ENCODE measurements around the gene AKR1E2.

AKR1E2 gene

DNA sequence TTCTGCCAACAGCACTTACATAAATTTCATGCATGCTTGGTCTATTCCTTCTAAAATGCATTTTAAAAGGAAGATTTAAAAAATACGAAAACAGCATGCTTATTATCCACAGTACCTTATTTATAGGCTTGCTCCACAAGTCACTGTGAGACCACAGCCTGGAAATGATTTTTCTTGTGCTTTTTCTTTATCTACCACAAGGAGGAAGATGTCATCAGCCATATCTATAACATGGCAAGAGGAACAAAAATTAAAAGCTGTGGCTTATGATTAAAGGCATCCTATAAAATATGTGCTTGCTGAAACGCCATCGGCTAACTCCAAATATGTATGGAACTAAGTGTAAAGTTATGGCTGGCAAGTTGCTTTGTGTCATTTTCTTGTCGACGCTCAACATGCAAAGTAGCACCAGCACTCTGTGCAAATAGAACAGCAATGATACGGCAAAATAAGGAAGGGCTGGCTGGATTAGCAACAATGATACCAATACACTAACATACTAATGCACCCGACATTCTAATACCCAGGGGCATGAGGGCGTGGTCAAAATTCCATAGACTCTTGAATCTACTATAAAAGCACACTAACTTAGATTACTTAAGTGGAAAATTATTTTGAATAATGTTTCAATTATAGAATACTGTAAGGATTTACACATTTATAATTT is 41.2 kb upstream of the AKR1E2 start:
- no peak for DNase-seq (ENCODE audit: low spot score)
- Histone ChIP-seq H3K27ac (no peak overlapping the region), H3K4me3 (no peak overlapping the region)
- TF ChIP-seq, protein P1, sequence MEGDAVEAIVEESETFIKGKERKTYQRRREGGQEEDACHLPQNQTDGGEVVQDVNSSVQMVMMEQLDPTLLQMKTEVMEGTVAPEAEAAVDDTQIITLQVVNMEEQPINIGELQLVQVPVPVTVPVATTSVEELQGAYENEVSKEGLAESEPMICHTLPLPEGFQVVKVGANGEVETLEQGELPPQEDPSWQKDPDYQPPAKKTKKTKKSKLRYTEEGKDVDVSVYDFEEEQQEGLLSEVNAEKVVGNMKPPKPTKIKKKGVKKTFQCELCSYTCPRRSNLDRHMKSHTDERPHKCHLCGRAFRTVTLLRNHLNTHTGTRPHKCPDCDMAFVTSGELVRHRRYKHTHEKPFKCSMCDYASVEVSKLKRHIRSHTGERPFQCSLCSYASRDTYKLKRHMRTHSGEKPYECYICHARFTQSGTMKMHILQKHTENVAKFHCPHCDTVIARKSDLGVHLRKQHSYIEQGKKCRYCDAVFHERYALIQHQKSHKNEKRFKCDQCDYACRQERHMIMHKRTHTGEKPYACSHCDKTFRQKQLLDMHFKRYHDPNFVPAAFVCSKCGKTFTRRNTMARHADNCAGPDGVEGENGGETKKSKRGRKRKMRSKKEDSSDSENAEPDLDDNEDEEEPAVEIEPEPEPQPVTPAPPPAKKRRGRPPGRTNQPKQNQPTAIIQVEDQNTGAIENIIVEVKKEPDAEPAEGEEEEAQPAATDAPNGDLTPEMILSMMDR (IDR thresholded peaks at IDR 0.05): no peak

DNA sequence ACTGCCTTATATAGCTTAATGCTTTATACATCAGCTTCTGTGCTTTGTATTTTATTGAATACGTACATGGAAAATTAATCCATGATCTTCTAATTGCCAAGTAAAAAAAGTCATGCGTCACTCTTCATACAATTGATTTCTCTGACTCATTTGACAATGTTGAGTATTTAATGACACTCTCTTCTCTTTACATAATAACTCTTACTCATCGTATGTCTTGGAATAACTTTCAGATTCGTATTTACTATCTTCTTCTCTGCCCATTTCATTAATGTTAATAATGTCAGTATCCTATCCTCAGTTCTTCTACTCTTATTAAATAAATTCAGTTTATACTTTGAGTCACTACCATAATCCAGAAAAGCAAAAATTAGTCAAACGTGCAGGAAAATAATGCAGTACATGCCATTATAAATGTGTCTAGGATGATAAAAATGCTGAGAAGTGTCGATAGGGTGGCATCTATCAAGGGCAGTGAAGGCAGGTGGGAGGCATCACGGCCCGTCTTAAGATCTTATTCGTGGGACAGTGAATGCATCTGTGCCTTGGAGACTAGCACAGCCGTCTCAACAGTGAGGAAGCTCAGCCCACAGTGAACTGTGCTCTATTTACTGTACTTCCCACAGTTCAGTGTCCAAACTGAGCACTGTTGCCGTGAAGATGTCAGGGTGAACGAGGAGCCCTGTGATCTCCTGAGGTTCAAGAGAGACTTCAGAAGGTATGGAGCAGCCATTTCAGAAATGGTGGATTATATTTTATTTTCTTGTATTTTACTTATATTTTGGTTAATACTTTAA is 39.8 kb upstream of the AKR1E2 start:
- TF ChIP-seq, protein P1 (IDR thresholded peaks at IDR 0.05): no peak
- no peak for DNase-seq (ENCODE audit: low spot score)
- Histone ChIP-seq H3K27ac (no peak overlapping the region), H3K4me3 (no peak overlapping the region)

DNA sequence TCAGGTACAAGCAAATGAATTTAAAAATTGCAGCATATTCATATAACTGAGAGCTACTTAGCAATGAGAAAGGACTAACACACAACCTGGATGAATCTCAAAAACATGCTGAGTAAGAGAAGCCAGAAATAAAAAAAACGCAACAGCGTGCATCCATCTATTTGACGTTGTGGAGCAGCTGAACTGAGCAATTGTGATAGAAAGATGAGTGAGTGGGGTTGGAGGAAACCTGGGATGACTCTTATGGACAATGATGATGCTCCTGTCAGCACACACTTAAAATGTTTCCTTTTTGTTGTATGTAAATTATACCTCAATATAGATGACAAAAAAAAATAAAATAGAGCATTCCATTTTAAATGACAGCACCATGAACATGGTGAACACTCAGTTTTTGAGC is 36.0 kb upstream of the AKR1E2 start:
- Histone ChIP-seq H3K4me3 (no peak overlapping the region), H3K27ac (no peak overlapping the region)
- DNase-seq (ENCODE audit: low spot score): no peak
- TF ChIP-seq, protein P1 (IDR thresholded peaks at IDR 0.05): no peak

DNA sequence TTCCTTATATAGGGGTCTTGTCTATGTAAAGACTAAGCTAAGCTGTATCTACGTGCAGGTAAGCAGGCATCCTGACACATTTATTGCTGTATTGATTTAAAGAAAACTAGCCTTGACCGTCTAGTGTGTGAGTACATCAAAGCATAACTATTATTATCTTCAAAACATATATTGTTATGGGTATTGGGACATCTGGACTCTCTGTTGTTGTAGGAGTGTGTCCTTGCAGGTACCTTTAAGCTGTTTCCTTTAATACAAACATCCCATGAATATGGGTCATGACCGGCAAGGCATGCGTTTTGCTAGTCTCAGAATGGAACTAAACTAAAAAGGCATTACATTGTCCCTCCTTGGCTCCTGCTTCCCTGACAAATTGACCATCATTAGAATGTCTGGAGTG is 35.1 kb upstream of the AKR1E2 start:
- H3K4me3 ChIP-seq: no peak overlapping the region
- no peak for DNase-seq (ENCODE audit: low spot score)
- TF ChIP-seq, protein P1 (IDR thresholded peaks at IDR 0.05): no peak
- no peak overlapping the region for H3K27ac ChIP-seq

DNA sequence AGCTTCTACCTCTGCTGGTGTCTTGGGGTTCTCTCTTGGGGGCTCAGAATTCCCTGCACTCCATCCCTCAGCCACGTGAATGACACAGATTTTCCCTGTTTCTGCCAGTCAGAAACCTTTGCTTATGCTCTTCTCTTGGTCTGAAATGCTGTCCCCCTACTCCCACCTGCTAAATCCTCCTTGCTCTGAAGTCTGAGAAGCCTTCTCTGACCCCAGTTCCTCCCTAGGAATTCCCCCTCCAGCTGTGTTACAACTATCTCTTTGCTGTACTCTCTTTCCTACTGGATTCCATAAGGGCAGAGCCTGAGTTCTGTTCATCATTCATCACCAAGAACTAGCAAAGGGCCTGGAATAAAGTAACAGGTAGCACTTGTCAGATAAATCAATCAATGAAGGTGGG is 33.6 kb upstream of the AKR1E2 start:
- no peak for DNase-seq (ENCODE audit: low spot score)
- no peak overlapping the region for H3K4me3 ChIP-seq
- no peak overlapping the region for H3K27ac ChIP-seq
- TF ChIP-seq, protein P1 (IDR thresholded peaks at IDR 0.05): no peak

DNA sequence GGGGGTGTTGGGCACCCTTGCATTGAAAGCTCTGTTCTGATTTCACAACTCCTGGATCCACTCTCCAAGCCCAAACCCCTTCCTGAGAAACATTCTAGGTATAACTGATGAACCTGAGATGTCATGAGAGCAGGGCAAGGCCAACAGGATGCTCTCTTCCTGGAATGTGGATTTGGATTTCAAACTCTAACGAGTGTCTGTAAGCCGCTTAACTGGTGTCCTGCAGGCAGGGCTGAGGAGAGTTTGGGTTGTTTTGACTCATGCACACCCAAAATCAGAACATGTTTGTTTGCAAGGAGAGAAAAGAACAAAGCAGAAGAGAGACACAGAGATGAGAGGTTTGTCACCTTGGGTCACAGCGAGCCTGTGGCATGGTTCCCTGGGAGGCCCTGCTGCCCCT is 24.6 kb upstream of the AKR1E2 start:
- peak; percentile 33 for DNase-seq (ENCODE audit: low spot score)
- TF ChIP-seq, protein P1 (IDR thresholded peaks at IDR 0.05): no peak
- Histone ChIP-seq H3K27ac (no peak overlapping the region), H3K4me3 (no peak overlapping the region)
